Activated gamma-delta T cell treated with anti-CD3 and anti-CD28 coated beads, Interleukin-2, amount 50 U/mL, for 16 hours (primary cell): Measurements from ENCODE around the gene PEAK1.

Source experiments
- DNase-seq: peaks from one replicate; pipeline ENCODE4 v3.0.0-alpha.2; 2020; ENCODE audit warnings: low read depth

Gene PEAK1

GRCh38 chr15:77402740-77403379 is 17.0 kb downstream of the PEAK1 start:
- DNase-seq, result no peak

- no peak for DNase-seq
These were observed 19.6 kb downstream of the PEAK1 start for GRCh38 chr15:77400258-77400657.

- no peak for DNase-seq
These were observed 21.0 kb downstream of the PEAK1 start for GRCh38 chr15:77398927-77399326.

GRCh38 chr15:77396692-77397091 is 23.2 kb downstream of the PEAK1 start:
- DNase-seq, result no peak

- no peak for DNase-seq
These were observed 24.7 kb downstream of the PEAK1 start for GRCh38 chr15:77395013-77395774.

- DNase-seq, result no peak
These were observed 26.4 kb downstream of the PEAK1 start for GRCh38 chr15:77393471-77393840.

- no peak for DNase-seq
These were observed 27.0 kb downstream of the PEAK1 start for GRCh38 chr15:77392762-77393470.

GRCh38 chr15:77391372-77391951 is 28.4 kb downstream of the PEAK1 start:
- DNase-seq, result no peak

GRCh38 chr15:77387365-77388105 is 32.4 kb downstream of the PEAK1 start:
- DNase-seq, result no peak

- no peak for DNase-seq
These were observed 33.3 kb downstream of the PEAK1 start for GRCh38 chr15:77386626-77387025.

- DNase-seq, result no peak
These were observed 35.1 kb downstream of the PEAK1 start for GRCh38 chr15:77384589-77385359.

GRCh38 chr15:77384086-77384485 is 35.8 kb downstream of the PEAK1 start:
- DNase-seq, result no peak

- no peak for DNase-seq
These were observed 39.9 kb downstream of the PEAK1 start for GRCh38 chr15:77380033-77380432.

GRCh38 chr15:77376770-77377169 is 43.1 kb downstream of the PEAK1 start:
- no peak for DNase-seq

- no peak for DNase-seq
These were observed 44.8 kb downstream of the PEAK1 start for GRCh38 chr15:77375133-77375532.

- DNase-seq, result no peak
These were observed 46.5 kb downstream of the PEAK1 start for GRCh38 chr15:77373441-77373840.

GRCh38 chr15:77371850-77372563 is 47.9 kb downstream of the PEAK1 start:
- no peak for DNase-seq

GRCh38 chr15:77370580-77370979 is 49.3 kb downstream of the PEAK1 start:
- DNase-seq, result no peak

GRCh38 chr15:77369168-77369567 is 50.7 kb downstream of the PEAK1 start:
- no peak for DNase-seq

- no peak for DNase-seq
These were observed 52.3 kb downstream of the PEAK1 start for GRCh38 chr15:77367631-77368030.

GRCh38 chr15:77361456-77361855 is 58.4 kb downstream of the PEAK1 start:
- no peak for DNase-seq
